GM12891 (cell line): Measurements from ENCODE around the gene PLIN5.

Experiments used
- DNase-seq: peaks from one replicate; pipeline ENCODE4 v3.0.0; 2011; ENCODE audit warnings: low spot score; ENCODE audit not compliant: insufficient read length
- FAIRE-seq: peaks from 2 replicates; lab custom pipeline; 2011; peaks lifted over from hg19 to GRCh38; lab: Jason Lieb, UNC
- PAX5 ChIP-seq: IDR thresholded peaks from 2 replicates; pipeline ENCODE4 v1.6.1; 2011; ENCODE audit warnings: low read length, moderate library complexity, mild to moderate bottlenecking; ENCODE audit not compliant: insufficient read depth, severe bottlenecking
- POLR2A ChIP-seq: IDR thresholded peaks from 2 replicates; pipeline ENCODE4 v1.6.1; 2011; ENCODE audit warnings: low read depth, low read length, control low read depth
- POLR2AphosphoS5 ChIP-seq: IDR thresholded peaks from 2 replicates; pipeline ENCODE4 v1.6.1; 2011; ENCODE audit warnings: low read depth, low read length, control low read depth
- POU2F2 ChIP-seq: IDR thresholded peaks from 2 replicates; pipeline ENCODE4 v1.6.1; 2011; ENCODE audit warnings: low read depth, mild to moderate bottlenecking, control low read depth, low read length, moderate library complexity
- SPI1 ChIP-seq: IDR thresholded peaks from 2 replicates; pipeline ENCODE4 v1.6.1; 2011; ENCODE audit warnings: low read depth, low read length, control low read depth
- TAF1 ChIP-seq: IDR thresholded peaks from 2 replicates; pipeline ENCODE4 v1.6.1; 2011; ENCODE audit warnings: low read depth, low read length, control low read depth

Gene PLIN5

GRCh38 chr19:4555657-4556561 lies 20.9 kb upstream of the PLIN5 start:
- TF ChIP-seq POLR2A (no peak), PAX5 (no peak), TAF1 (no peak), POU2F2 (no peak), POLR2AphosphoS5 (no peak), SPI1 (no peak)
- FAIRE-seq (no peak), DNase-seq (no peak)

- TF ChIP-seq PAX5: no peak
- TF ChIP-seq TAF1: no peak
- no peak for TF ChIP-seq POLR2AphosphoS5
- TF ChIP-seq POU2F2: no peak
- no peak for TF ChIP-seq POLR2A
- TF ChIP-seq SPI1: no peak
- FAIRE-seq (no peak), DNase-seq (no peak)
Measured at GRCh38 chr19:4554717-4555116, 19.7 kb upstream of the PLIN5 start.

- no peak for FAIRE-seq
- TF ChIP-seq POLR2AphosphoS5 (no peak), SPI1 (no peak), TAF1 (no peak), PAX5 (no peak), POU2F2 (no peak), POLR2A (no peak)
- no peak for DNase-seq
Measured at GRCh38 chr19:4553775-4554174, 18.8 kb upstream of the PLIN5 start.

GRCh38 chr19:4553092-4553695 lies 18.2 kb upstream of the PLIN5 start:
- no peak for DNase-seq
- FAIRE-seq: no peak
- TF ChIP-seq POU2F2: no peak
- TF ChIP-seq TAF1: no peak
- TF ChIP-seq SPI1: no peak
- TF ChIP-seq PAX5: no peak
- TF ChIP-seq POLR2AphosphoS5: no peak

DNA sequence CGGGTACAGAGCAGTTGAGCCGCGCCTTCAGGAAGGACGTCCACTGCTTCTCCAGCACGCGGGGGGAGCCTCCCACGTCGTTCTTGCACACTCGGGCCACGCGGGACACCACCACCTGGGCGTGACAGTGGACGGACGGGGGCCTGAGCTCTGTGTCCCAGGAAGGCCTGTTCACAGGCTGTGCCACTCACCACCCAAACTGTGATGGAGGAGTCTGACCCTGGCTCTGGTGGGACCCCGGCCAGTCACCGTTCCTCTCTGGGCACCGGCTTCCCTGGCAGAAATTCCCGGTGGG lies 17.4 kb upstream of the PLIN5 start:
- DNase-seq: no peak
- TF ChIP-seq TAF1 (no peak), SPI1 (no peak), POLR2A (no peak), PAX5 (no peak), POLR2AphosphoS5 (no peak), POU2F2 (no peak)
- FAIRE-seq: no peak

DNA sequence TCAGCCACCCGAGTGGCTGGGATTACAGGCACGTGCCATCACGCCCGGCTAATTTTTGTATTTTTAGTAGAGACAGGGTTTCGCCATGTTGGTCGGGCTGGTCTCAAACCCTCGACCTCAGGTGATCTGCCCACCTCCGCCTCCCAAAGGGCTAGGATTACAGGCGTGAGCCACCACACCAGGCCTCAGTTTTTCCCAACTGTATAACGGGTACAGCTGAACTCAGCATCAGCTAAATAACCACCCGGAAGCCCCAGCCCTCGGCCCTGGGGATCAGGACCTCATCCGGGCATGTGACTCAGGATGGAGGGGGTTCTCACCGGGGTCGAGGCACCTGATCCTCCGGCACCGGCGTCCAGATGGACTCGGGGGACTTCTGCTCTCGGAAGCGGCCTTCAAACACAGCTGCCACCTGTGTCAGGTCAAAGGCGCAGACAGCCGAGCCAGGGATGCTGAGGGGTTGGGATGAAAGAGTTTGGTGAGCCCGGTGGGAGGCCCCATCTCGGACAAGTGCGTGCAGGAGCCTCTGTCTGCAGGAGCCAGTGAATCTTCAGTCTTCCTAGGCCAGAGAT lies 15.5 kb upstream of the PLIN5 start:
- no peak for FAIRE-seq
- DNase-seq: no peak
- TF ChIP-seq SPI1: no peak
- no peak for TF ChIP-seq POU2F2
- no peak for TF ChIP-seq POLR2AphosphoS5
- TF ChIP-seq POLR2A: no peak

- no peak for TF ChIP-seq POU2F2
- TF ChIP-seq TAF1: no peak
- no peak for TF ChIP-seq POLR2AphosphoS5
- TF ChIP-seq POLR2A: no peak
- no peak for TF ChIP-seq SPI1
- no peak for TF ChIP-seq PAX5
- FAIRE-seq (no peak), DNase-seq (no peak)
Measured at GRCh38 chr19:4550018-4550417, 15.0 kb upstream of the PLIN5 start.

DNA sequence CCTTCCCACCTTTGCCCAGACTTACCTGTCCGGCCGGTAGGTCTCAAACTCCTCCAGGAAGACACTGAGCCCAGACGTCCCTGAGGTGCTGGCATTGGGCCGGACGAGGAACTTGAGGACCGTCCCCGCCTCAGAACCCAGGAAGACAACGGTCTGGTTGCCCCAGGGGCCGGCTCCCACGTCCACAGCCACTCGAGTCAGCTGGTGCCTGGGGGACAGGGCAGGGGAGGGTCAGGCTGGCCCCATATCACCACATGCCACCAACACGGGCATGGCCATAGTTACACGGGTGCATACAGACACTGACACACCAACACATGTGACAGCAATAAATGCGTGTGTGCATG lies 13.2 kb upstream of the PLIN5 start:
- TF ChIP-seq SPI1 (no peak), POLR2A (no peak), PAX5 (no peak), POLR2AphosphoS5 (no peak), TAF1 (no peak), POU2F2 (no peak)
- DNase-seq (no peak), FAIRE-seq (no peak)

GRCh38 chr19:4547303-4548237 lies 12.5 kb upstream of the PLIN5 start:
- DNase-seq (no peak), FAIRE-seq (no peak)

More at GRCh38 chr19:4547303-4548237, 12.5 kb upstream of the PLIN5 start:
- TF ChIP-seq POLR2AphosphoS5 (no peak), TAF1 (no peak), SPI1 (no peak), POLR2A (no peak), PAX5 (no peak), POU2F2 (no peak)
